GM19397 (cell line): ENCODE results near the gene RPP25L.

ENCODE experiments used
- ATAC-seq: cut with Tn5 transposase; IDR thresholded peaks from one replicate; pipeline ENCODE4 v1.9.1; 2021; ENCODE audit warnings: mild to moderate bottlenecking, moderate library complexity; ENCODE audit not compliant: unreplicated experiment

RPP25L gene

DNA sequence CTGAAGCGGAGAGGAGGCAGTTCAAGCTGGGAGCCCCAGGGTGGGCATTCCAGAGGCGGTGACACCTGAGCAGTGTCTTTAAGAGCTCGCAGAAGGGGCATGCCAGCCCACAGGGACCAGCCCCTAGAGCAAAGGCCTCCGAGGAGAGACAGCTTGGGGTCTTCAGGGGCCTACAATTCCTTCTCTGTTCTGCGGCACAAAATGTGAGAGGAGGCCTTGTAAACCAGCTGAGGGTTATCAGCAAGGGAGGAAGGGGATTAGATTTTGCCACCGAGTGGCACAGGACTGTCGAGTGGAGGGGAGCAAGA is 26.2 kb upstream of the RPP25L start:
- no peak for ATAC-seq

DNA sequence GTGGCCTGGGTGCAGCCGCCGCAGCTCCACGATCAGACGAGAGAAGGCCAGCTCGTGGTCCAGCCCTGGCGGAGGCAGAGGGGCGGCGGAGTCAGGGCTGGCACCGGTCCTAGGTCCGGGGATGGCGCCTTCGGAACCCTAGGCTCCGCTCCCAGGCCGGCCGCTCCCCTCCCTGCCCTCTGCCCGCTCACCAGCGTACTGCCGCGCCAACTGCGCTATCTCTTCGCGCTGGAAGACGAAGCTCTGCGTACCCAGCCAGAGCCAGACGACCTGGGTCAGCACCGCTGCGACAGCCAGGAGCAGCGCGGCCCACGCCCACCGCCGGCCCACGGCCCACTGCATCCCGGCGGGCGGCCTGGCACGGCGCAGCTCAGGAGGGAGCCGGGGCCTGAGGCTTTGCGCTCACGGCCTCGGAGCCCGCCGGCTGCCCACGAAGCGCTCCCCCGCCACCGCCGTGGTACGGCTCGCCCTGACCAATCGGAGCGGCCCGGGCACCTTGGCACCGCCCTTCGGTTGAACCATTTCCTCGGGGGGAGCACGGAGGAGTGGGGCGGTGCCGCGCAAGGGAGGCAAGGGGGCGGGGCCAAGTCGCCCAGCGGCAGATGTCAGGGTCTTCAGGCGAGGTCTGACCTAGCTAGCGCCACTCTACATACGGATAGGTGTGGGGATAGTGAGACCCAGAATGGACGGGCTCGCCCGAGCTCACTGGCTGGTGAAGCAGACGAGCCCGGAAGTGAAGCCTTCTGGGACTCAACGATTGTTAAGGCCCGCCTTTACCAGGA is 25.6 kb upstream of the RPP25L start, which contains the start of gene SIGMAR1:
Gene SIGMAR1, minus strand, starts transcription at position 432 of the 782 bp plus-strand sequence. Its CDS starts 90 bp downstream, at position 342.
- peak; percentile 89 for ATAC-seq

DNA sequence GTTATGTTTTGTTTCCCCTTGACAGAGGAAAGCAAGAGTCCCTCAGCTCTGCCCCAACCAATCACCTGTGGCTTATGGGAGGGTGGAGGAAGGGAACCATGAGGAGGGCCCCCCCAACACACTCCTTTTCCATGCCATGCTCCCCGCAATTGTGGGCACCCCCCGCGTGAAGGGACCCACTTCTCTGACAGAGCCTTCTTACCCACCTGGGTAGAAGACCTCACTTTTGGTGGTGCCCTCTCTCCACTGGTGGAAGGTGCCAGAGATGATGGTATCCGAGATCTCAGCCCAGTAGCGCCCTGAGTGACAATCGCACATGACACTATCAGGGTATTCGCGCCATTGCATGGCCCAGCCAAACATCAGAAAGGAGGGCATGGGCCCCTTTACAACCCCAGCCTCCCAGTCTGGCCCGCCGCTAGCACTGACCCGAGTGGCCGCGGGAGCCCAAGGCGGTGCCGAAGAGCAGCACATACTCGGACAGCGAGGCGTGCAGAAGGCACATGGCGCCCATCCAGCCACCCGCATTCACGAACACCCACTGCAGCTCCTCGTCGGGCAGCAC is 25.0 kb upstream of the RPP25L start:
- ATAC-seq, result no peak

DNA sequence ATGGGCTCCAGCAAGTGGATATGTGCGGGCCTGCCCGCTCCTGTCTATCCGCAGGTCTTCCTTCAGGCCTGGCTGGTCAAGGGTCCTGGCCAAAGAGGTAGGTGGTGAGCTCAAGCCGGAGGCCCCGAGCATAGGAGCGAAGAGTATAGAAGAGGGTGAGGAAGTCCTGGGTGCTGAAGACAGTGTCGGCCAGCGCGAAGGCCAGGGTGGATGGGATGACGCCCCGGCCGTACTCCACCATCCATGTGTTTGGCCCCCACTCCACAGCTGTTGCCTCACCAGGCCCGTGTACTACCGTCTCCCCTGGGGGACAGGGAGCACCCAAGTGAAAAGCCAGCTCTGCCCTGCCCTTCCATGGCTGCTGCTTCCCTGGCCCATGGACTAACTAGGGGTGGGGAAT is 23.7 kb upstream of the RPP25L start:
- no peak for ATAC-seq

DNA sequence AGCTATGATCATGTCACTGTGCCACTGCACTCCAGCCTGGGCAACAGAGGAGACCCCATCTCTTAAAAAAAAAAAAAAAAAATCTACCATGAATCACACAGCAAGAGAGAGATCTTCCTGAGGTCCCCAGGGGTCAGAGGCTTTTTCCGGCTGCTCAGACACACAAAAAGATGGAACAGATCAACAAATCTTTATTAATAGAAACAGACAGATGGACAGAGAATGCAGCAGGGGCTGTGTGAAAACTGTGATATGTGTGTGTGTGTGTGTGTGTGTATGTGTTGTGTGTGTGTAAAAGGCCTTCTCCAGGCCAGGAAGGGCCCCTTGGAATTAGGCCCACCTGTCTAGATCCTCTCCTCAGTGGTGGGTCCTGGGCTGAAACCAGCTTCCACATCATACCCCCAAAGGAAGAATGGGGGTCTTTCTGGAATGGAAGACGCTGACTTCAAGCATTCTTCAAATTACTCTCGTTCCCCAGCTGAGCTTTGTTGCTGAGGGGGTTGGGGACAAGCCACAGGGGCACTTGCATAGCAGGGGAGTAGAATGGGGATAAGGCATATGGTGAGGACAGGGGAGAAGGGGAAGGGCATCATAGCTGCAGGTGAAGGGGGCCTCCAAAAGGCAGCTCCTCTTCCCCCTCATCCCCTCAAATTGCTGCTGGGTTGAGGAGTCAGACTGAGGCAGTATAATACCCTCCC is 22.8 kb upstream of the RPP25L start:
- no peak for ATAC-seq

DNA sequence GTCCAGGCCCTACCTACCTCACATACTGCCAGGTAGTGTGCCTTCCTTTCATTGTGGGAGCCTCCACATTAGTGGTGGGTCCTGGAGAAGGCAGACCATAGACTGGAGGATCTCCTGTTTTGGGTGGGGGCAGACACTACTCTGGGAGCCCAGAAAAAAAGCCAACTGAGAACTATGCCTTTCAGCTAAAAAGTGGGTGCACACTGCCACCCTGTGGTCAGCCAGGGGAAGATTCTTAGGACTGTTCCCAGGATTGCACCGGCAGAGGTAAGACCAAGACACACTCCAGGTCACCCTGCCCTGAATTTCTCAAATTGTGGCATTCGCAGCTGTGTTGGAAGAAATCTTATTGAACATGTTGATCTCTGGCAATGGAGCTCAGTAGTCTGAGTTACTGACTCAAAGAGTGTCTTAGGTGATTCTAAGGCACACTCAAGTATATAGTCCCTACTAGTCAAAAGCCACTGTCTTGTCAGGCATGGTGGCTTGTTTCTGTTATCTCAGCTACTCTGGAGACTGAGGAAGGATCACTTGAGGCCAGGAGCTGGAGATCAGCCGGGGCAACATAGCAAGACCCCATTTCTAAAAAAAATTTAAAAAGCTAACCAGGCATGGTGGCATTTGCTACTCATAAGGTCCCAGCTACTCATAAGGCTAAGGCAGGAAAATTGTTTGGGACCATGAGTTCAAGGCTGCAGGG is 22.1 kb upstream of the RPP25L start:
- ATAC-seq, result no peak

DNA sequence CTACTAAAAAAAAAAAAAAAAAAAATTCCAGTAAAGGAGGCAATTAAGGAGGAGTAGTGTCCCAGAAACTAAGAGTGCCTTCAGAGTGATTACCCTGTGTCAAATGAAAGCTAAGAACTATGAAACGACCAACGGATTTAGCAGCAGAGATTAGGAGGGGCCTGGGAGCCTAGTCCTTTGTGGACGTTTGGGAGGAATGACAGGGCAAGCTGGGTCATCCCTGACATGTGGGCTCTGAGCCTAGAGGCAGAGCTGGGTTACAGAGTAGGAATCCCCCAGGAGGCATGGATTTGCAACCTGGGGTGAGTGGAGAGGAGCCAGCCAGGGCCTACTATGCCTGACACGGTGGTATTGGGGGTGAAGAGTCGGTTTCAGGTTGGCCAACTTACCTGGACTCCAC is 21.3 kb upstream of the RPP25L start:
- no peak for ATAC-seq

DNA sequence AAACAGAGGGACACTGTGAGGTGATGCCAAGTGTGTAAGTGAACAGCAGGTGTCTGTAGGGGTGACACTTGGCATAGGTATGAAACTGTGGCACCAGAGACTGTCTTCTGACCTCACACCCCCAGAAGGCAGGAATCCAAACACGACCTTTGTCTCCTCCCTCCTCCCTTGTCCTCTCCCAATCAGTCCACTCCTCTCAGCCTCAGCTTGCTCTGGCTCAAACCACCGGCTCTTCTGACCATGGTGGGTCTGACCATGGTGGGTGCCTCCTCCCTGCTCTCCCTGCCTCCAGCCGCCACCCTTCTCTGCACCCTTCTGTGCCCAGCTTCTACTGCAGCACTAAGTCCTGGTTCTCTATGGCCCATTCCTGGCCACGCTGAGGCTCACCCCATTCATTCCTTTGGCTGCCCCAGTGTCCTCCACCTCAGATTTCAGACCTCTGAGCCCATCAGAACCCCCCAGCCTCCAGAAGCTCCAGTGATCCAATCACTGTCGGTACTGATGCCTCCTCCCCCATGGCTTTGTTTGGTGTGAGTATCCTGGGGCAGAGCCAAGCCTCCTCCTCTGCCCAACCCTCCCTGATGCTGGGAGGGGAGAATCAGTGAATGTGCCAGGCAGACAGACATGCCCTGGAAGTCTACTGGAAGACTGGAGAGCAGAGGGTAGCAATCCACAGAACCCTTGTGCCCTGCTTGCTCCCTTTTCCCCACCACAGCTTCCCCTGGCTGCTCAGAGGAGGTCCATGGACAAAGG is 18.7 kb upstream of the RPP25L start:
- ATAC-seq, result no peak

DNA sequence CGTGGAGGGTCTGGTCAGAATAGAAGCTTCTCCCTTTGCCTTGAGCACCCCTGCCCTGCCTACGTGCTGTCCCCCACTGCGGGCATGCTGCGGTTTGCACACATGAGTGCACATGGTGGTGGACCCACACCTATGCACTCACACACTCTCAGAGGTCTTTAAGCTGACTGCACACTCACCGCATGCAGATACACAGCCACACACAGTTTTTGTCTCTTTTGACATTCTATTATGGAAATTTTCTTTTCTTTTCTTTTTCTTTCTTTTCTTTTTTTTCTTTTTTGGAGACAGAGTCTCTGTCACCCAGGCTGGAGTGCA is 17.6 kb upstream of the RPP25L start:
- ATAC-seq, result no peak

DNA sequence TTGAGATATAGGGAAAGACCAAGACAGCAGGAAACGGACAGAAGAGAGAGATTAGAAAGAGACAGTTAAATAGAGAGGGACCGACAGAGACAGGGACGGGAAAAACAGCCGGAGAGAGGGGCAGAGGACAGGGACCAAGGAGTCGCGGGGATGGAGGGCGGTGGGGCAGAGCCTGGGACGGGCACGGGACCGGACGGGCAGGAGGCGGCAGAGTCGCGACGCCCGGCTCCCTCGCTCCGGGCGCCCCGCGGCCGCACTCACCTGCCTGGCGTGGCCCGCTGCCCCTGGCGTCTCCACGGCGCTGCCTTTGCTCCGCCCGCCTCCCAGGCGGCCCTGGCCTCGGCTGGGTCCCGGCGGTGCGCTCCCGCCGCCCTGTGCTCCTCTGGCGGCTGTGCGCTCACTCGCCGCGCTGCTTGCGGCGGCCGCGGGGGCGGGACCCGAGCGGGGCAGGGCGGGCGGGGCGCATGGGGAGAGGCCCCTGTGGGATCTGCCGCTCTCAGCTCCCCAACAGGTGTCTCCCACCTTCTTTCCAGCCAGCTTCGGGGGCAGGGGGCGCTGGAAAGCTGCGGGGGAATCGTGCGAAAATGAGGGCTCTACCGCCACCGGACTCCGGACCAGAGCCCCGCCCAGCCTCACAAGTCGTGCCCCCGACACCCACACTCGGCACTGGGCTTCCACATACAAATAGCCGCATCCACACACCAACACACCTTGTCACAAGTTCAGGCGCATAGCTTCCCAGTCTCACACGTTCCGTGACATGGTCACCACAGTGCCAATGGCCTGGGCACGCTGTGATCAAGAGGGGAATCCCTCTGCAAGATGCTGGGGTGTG is 17.0 kb upstream of the RPP25L start, which contains the start of gene ARID3C:
Gene ARID3C, minus strand, starts transcription at position 411 of the 835 bp plus-strand sequence. CDS start 1,052 bp downstream, outside the sequence.
- no peak for ATAC-seq

DNA sequence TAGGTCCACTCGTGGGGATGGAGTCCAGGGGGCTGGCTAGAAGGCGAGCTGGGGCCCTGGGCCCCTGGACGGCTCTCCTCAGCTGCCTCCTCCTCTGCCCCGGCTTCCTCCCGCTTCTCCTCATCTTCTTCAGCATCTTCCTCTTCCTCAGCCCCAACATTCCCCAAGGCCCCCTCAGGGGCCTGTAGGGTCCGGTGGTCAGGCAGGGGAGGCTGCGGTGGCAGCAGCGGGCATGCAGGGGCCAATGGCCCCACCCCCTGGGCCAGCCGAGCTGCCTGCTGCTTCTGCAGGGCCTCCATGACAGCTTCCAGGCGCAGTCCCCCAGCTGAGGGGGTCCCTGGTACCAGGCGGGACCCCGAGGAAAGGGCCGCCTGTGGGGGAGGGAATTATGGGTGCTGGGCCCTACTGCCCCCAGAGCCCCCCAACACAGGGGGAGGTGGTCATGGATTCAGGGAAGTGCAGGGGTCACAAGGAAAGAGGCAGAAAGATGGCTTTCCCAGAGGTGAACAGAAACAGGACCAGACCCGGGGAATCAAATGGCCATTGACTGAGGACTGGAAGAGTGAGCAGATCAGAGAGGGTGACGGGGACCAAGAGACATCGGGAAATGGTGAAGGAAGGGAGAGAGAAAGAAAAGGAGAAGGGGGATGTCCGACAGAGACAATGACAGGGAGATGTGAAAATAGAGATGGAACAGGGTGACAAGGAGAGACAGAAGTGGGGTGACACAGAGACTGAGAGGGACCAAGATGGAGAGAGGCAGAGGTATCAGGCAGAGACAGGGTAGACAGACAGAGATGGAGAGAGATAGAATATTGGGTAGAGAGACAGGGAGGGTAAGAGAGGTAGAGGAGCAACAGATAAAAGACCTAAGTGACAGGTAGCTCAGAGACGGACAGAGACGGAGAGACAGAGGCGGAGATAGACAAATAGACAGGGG is 16.1 kb upstream of the RPP25L start:
- ATAC-seq, result no peak

DNA sequence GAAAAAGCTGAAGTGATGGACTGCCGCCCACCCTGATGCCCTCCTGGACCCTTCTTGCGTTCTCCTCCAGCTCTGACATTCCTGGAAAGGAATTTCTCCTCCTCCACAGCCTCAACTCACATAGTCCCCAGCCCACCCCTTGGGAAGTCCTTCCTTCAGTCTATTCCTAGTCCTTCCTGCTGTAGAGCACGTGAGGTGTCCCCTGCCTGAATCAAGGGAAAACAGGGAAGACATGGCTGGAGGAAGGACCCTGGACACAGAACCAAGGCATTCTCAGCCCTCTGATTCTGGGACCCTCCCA is 13.2 kb upstream of the RPP25L start:
- no peak for ATAC-seq

DNA sequence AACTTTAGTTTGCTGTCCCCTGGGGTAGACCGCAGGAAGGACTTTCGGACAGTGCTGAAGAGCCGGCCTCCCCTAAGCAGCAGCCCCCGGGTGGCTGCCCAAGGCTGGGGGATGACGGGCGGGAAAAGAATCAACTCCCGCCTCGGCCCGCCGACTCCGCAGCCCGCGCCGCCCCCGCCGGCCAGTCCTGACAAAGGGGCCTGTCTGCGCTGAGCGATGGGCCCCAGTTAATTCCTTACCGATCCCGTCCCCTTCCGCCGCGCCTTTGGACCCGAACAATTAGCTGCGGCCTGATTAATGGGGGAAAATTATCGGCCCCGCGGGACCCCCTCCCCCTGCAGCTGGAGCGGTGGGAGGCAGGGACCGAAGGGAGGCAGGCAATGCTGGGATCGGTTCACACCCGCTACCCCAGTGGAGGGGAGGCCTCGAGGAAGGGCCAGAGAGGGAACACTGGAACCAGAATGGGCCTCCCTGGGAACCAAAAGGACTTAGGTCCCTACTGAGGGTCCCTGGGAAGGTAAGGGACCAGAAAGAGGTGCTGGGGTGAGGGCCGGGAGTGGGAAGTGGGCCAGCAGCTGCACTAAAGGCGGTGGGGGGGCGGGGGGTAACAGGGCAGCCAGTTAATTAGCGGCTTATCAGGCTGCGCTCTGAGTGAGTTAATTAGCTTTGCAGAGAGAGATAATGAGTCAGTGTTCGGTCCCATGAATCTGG is 12.7 kb upstream of the RPP25L start:
- ATAC-seq, result no peak

DNA sequence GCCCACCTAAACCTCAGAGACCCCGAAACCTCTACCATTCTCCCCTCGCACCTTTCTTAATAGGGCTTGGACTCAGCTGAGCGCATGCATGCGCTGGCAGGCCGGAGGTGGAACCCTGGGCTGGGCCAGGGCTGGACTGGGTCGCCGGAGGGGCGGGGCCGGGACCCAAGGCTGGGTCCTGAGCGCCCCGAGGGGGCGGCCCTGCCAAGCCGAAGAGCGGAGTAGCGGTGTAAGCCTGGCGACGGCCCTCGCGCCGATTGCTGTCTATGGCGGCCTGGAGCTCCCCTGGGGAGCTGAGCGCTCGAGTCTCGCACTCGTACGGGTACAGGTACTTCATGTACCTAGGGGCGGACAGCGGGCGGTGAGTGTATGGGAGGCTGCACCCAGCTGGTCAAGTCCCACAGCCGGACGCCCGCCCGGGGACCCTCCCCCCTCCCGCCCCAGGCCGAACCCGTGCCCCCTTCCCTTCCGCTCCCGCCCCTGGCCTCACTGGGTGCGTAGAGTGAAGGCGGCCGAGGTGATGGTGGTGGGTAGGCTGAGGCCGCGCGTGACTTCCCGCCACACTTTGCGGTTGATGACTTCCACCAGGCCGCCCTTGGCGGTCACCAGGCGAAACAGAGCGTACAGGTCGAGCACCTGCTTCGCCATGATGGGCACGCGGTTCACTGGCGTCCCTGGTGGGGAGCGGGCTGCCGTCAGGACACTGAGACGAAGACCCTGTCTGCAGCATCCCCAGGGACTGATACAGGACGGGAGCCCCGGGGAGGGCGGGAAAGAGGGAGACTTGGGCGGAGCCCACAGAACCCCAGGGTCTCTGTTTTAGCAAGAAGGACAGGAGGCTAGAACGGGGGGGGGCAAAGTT is 11.7 kb upstream of the RPP25L start:
- ATAC-seq, result no peak

DNA sequence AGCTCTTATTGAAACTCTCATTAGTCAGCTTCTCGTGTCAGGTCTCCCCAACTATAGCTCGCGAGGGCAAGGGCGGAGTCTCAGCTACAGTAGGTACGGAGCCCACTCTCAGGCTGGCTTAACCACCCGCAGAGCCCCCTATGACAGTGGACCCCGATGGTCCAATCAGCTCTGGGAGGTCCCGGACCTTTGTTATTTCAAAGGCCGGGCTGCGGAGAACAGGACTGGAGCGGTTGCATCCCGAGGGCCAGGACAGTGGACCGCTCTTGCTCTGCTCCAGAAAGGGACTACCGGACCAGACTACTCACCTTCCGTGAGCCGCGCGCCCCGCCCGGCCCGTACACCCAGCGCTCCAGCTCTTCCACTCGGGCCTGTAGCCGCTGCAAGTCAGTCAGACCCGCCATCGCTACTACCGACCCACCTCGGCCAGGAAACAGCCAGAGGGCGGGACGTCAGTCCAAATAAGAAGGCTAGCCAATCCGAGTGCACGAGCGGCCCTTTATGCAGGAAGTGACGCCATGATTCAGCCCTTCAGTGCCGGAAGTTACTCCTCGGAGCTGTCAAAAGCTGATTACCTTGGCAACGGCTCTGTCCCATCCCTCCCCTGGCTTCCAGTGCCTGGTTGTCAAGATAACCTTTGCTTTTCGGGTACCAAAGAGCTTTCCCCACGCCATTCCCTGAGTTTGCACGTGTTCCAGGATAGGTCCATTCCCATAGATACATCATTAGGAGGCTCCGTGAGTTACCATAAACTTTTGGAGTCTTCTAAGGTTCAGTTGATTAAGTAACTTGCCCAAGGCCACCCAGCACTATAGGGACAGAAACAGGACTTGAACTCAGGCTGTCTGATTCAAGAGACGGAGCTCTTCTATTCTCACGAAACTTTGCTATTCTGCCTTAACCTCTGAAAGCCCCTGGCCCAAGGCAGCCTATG is 8.4 kb upstream of the RPP25L start, which contains the start of gene DCTN3:
Gene DCTN3, minus strand, starts transcription at position 435 of the 934 bp plus-strand sequence. Its CDS starts 31 bp downstream, at position 404.
- peak; percentile 97 for ATAC-seq

DNA sequence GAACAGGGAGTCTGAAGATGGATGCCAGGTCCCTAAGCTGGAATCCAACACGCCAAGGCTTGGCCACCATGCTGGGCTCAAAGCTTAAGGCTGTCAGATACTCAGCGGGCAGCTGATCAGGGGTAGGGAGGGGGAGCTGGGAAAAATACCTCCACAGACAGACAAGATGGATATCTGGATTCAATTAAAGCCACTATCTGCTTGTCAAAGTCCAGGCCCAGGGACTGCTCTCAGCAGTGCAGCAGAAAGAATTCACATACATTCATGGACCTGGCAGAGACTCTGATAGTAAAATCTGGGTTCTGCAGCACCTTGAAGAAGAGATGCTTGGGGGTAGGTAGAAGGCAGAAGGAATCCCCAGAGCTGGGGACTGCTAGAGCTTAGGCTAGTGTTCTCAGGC is 3.2 kb upstream of the RPP25L start:
- no peak for ATAC-seq
